ENCODE measurements around the gene KIF26B.

DNA sequence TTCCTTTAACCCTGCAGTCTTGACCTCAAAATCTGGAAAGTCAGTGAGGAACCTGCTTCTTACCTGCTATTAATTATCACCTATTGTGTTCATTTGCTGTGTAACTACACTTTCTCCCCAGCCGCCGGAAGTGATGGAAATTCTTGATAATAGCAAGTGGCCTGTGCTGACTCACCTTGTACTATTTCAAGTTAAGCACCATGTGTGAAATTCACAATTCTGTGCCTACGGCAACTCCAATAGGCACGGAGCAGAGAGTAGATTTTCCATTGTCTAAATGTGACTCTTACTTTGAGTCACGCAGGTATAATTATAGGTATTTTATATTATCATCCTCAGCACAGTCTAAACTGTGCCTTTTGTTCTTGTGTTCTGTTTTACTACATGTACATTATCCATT, 466.8 kb downstream of the KIF26B start:
- TF ChIP-seq POLR2AphosphoS5 (IDR thresholded peaks at IDR 0.05; ENCODE audit: low read depth, low read length) (no peak), TAF1 (IDR thresholded peaks at IDR 0.05; ENCODE audit: low read depth, low read length) (no peak)
